H1 (cell line): ENCODE data around the gene PNLIP. TPM values are rescaled to one million over a fixed set of nuclear protein-coding genes. Genes with fewer than 3 reads are reported as not detected.

Experiments
- CTCF ChIA-PET: fragments of 300-600 bp; sonication (Branson Sonifier 250); formaldehyde crosslinking; loops from one replicate; lab custom pipeline; 2021; ENCODE audit not compliant: partially characterized antibody; lab: Charles Lee
- POLR2A ChIA-PET: fragments of 300-600 bp; sonication (Branson Sonifier 250); formaldehyde crosslinking; loops from one replicate; lab custom pipeline; 2021; ENCODE audit warnings: inconsistent platforms; ENCODE audit not compliant: partially characterized antibody; lab: Charles Lee
- DNase-seq, 2 experiments: peaks; one replicate each; pipeline versions ENCODE4 v3.0.0 to v3.0.0-alpha.2; 2010 to 2022; ENCODE audit warnings: low spot score in 2 of 2, low read depth in 1 of 2, mixed read lengths in 1 of 2
- FAIRE-seq: peaks from 2 replicates; lab custom pipeline; 2011; peaks lifted over from hg19 to GRCh38; lab: Jason Lieb, UNC
- H2AFZ ChIP-seq: 2 replicates; pipeline ENCODE4 v1.8.1; 2012; ENCODE audit warnings: low read length, inconsistent platforms
- H2AK5ac ChIP-seq: 2 replicates; pipeline ENCODE4 v1.6.1; 2013; ENCODE audit warnings: low read depth, low read length
- H2BK120ac ChIP-seq: replicated peaks from 2 replicates; pipeline ENCODE3; 2013; ENCODE audit warnings: low read depth, low read length, inconsistent platforms
- H2BK12ac ChIP-seq: 2 replicates; pipeline ENCODE4 v1.6.1; 2013; ENCODE audit warnings: low read depth, low read length
- H2BK15ac ChIP-seq: 2 replicates; pipeline ENCODE4 v1.6.1; 2013; ENCODE audit warnings: low read length
- H2BK20ac ChIP-seq: 2 replicates; pipeline ENCODE4 v1.6.1; 2013; ENCODE audit warnings: low read length
- H2BK5ac ChIP-seq: 2 replicates; pipeline ENCODE4 v1.6.1; 2013; ENCODE audit warnings: low read depth, low read length
- H3K14ac ChIP-seq: 2 replicates; pipeline ENCODE4 v1.6.1; 2013; ENCODE audit warnings: inconsistent platforms; ENCODE audit not compliant: insufficient read length
- H3K18ac ChIP-seq: 2 replicates; pipeline ENCODE4 v1.6.1; 2013; ENCODE audit warnings: low read length; ENCODE audit errors: extremely low read depth
- H3K23ac ChIP-seq: 2 replicates; pipeline ENCODE4 v1.6.1; 2013; ENCODE audit warnings: inconsistent platforms; ENCODE audit not compliant: insufficient read length
- H3K23me2 ChIP-seq: 2 replicates; pipeline ENCODE4 v1.6.1; 2013; ENCODE audit warnings: low read depth, low read length
- H3K27ac ChIP-seq: 2 replicates; pipeline ENCODE4 v1.6.1; 2011; ENCODE audit warnings: low read depth, low read length, inconsistent platforms
- H3K27me3 ChIP-seq, 4 experiments: replicated peaks in 1 of 4; 1 replicate in 1 of 4; 2 replicates in 3 of 4; pipeline versions ENCODE4 v1.6.1 to v1.8.1; 2011 to 2013; ENCODE audit warnings: low read length in 3 of 4, mild to moderate bottlenecking in 3 of 4, inconsistent platforms in 2 of 4, mixed read lengths in 2 of 4, moderate library complexity in 1 of 4; ENCODE audit not compliant: control insufficient read depth in 3 of 4, insufficient read depth in 3 of 4; ENCODE audit errors: extremely low read depth in 1 of 4
- H3K36me3 ChIP-seq, 4 experiments: 2 replicates each; pipeline versions ENCODE4 v1.6.1 to v1.8.1; 2011 to 2013; ENCODE audit warnings: mild to moderate bottlenecking in 4 of 4, low read length in 3 of 4, moderate library complexity in 2 of 4, control low read depth in 1 of 4, inconsistent platforms in 1 of 4; ENCODE audit not compliant: insufficient read depth in 4 of 4, control insufficient read depth in 2 of 4
- H3K4ac ChIP-seq: replicated peaks from 2 replicates; pipeline ENCODE3; 2013; ENCODE audit warnings: low read length, low read depth, mixed read lengths, inconsistent platforms; ENCODE audit not compliant: insufficient read length
- H3K4me1 ChIP-seq, 4 experiments: replicated peaks in 1 of 4; 1 replicate in 1 of 4; 2 replicates in 3 of 4; pipeline versions ENCODE4 v1.6.1 to v1.8.1; 2011 to 2013; ENCODE audit warnings: low read length in 3 of 4, inconsistent platforms in 2 of 4, mixed read lengths in 1 of 4; ENCODE audit not compliant: insufficient read depth in 4 of 4, control insufficient read depth in 3 of 4
- H3K4me2 ChIP-seq, 2 experiments: 2 replicates each; pipeline versions ENCODE4 v1.6.1 to v1.8.1; 2011 to 2013; ENCODE audit warnings: low read depth in 2 of 2, low read length in 2 of 2, control low read depth in 1 of 2, inconsistent platforms in 1 of 2, mild to moderate bottlenecking in 1 of 2; ENCODE audit not compliant: insufficient read depth in 1 of 2
- H3K4me3 ChIP-seq, 4 experiments: fragments of 200-600, 300-600 bp in 1 of 4; sonication (generic), shearing (Covaris generic), sonication (Bioruptor Twin) in 1 of 4; 2 replicates each; pipeline versions ENCODE4 v1.5.1 to v1.8.1; 2011 to 2016; ENCODE audit warnings: low read length in 4 of 4, low read depth in 3 of 4, control low read depth in 2 of 4, inconsistent platforms in 2 of 4, mild to moderate bottlenecking in 2 of 4, mixed read lengths in 1 of 4, moderate library complexity in 1 of 4; ENCODE audit not compliant: insufficient read depth in 2 of 4; ENCODE audit errors: extremely low read depth in 1 of 4
- H3K56ac ChIP-seq: replicated peaks from 2 replicates; pipeline ENCODE3; 2013; ENCODE audit warnings: low read depth, mild to moderate bottlenecking, mixed read lengths, low read length, inconsistent platforms; ENCODE audit not compliant: insufficient read length
- H3K79me1 ChIP-seq: 2 replicates; pipeline ENCODE4 v1.6.1; 2013; ENCODE audit warnings: low read depth, low read length, control low read depth
- H3K79me2 ChIP-seq, 2 experiments: 2 replicates each; pipeline versions ENCODE4 v1.6.1 to v1.8.1; 2012 to 2013; ENCODE audit warnings: low read length in 2 of 2, mild to moderate bottlenecking in 2 of 2, inconsistent platforms in 1 of 2; ENCODE audit not compliant: insufficient read depth in 2 of 2, control insufficient read depth in 1 of 2
- H3K9ac ChIP-seq, 4 experiments: replicated peaks in 1 of 4; 1 replicate in 1 of 4; 2 replicates in 3 of 4; pipeline versions ENCODE4 v1.6.1 to v1.8.1; 2011 to 2013; ENCODE audit warnings: low read depth in 3 of 4, low read length in 3 of 4, control low read depth in 2 of 4, mild to moderate bottlenecking in 2 of 4, moderate library complexity in 2 of 4, inconsistent platforms in 1 of 4; ENCODE audit errors: extremely low read depth in 1 of 4
- H3K9me3 ChIP-seq, 2 experiments: 2 replicates each; pipeline versions ENCODE4 v1.6.1 to v1.8.1; 2012 to 2013; ENCODE audit warnings: mild to moderate bottlenecking in 2 of 2, moderate library complexity in 2 of 2, control low read depth in 1 of 2, inconsistent platforms in 1 of 2, low read depth in 1 of 2, low read length in 1 of 2, mixed read lengths in 1 of 2; ENCODE audit not compliant: insufficient read depth in 2 of 2
- H4K20me1 ChIP-seq, 2 experiments: replicated peaks in 1 of 2; 2 replicates each; pipeline versions ENCODE3 to v1.8.1; 2011 to 2013; ENCODE audit warnings: inconsistent platforms in 2 of 2, low read length in 2 of 2, mild to moderate bottlenecking in 1 of 2; ENCODE audit not compliant: insufficient read depth in 2 of 2, control insufficient read depth in 1 of 2
- H4K5ac ChIP-seq: 2 replicates; pipeline ENCODE4 v1.6.1; 2013; ENCODE audit warnings: low read length, low read depth, mixed read lengths, inconsistent platforms; ENCODE audit not compliant: insufficient read length
- H4K8ac ChIP-seq: 2 replicates; pipeline ENCODE4 v1.8.0; 2013; ENCODE audit warnings: mild to moderate bottlenecking, moderate library complexity, low read length, inconsistent platforms; ENCODE audit not compliant: insufficient read depth; ENCODE audit errors: extremely low read depth
- H4K91ac ChIP-seq: replicated peaks from 2 replicates; pipeline ENCODE3; 2013; ENCODE audit warnings: low read length, mixed read lengths, inconsistent platforms; ENCODE audit not compliant: insufficient read length
- CBX5 ChIP-seq: fragments of 300-800, 300-1000 bp; sonication (generic); IDR thresholded peaks from 2 replicates; pipeline ENCODE4 v1.7.1; 2016; ENCODE audit warnings: antibody characterized with exemption, low read length, low read depth
- CHD2 ChIP-seq: IDR thresholded peaks from 2 replicates; pipeline ENCODE4 v1.6.1; 2012; ENCODE audit warnings: low read length, improper control_type of control experiment
- CREB1 ChIP-seq: IDR thresholded peaks from 2 replicates; pipeline ENCODE4 v1.6.1; 2012; ENCODE audit warnings: inconsistent platforms
- EGR1 ChIP-seq: IDR thresholded peaks from 2 replicates; pipeline ENCODE4 v1.6.1; 2011; ENCODE audit warnings: low read depth, low read length, borderline replicate concordance
- GTF2F1 ChIP-seq: IDR thresholded peaks from 2 replicates; pipeline ENCODE4 v1.6.1; 2012; ENCODE audit warnings: low read depth, low read length, improper control_type of control experiment, borderline replicate concordance
- POLR2A ChIP-seq, 2 experiments: IDR thresholded peaks; 1 replicate in 1 of 2; 2 replicates in 1 of 2; pipeline ENCODE4 v1.6.1; 2011; ENCODE audit warnings: low read depth in 2 of 2, low read length in 2 of 2, mild to moderate bottlenecking in 2 of 2; ENCODE audit errors: control extremely low read depth in 1 of 2
- RBBP5 ChIP-seq: IDR thresholded peaks from 2 replicates; pipeline ENCODE4 v1.7.1; 2012; ENCODE audit warnings: low read depth, mild to moderate bottlenecking, inconsistent platforms, low read length, moderate library complexity, borderline replicate concordance
- SIRT6 ChIP-seq: IDR thresholded peaks from one replicate; pipeline ENCODE4 v1.7.1; 2012; ENCODE audit warnings: low read length, inconsistent platforms
- SP4 ChIP-seq: IDR thresholded peaks from 2 replicates; pipeline ENCODE4 v1.6.1; 2012; ENCODE audit warnings: low read length, inconsistent platforms
- WGBS, 2 experiments: shearing (Covaris generic) in 1 of 2; methylation state at CpG; one replicate each; pipeline versions ENCODE4 v1.1.6 to v1.1.7; 2013 to 2015; ENCODE audit warnings: low lambda C conversion rate in 2 of 2, mixed read lengths in 2 of 2, inconsistent platforms in 1 of 2, low coverage in 1 of 2, missing lambda C conversion rate in 1 of 2; ENCODE audit not compliant: insufficient replicate concordance in 2 of 2, insufficient coverage in 1 of 2, insufficient read length in 1 of 2; ENCODE audit errors: extremely low coverage in 1 of 2, missing lambda C conversion rate in 1 of 2; 5-methylcytosine and 5-hydroxymethylcytosine counted together
- polyA plus RNA-seq, 7 experiments: library from polyadenylated mRNA; depleted of rRNA in 3 of 7; stranded (reverse) in 5 of 7; unstranded in 2 of 7; fragments of >200 nt in 5 of 7; fragments of 200-250 nt in 2 of 7; gene quantifications; 1 replicate in 5 of 7; 2 replicates in 1 of 7; 4 replicates in 1 of 7; pipeline versions ENCODE4 v1.2.1 to v1.2.3, GENCODE V29; 2011 to 2013; ENCODE audit warnings: missing spikeins in 2 of 7, mixed read lengths in 2 of 7
- total RNA-seq: library from RNA; stranded (reverse); fragmentation: NEBNext Ultra II Directional; extraction: Animal tissue kit (Norgen Biotek cat#: 25700); gene quantifications from 2 replicates; pipeline ENCODE4 v1.2.1, GENCODE V29; 2021

The PNLIP gene
- total and polyA plus RNA-seq, 2 of the 8 experiments (the other 6 are each of a cell fraction or from before 2014, with no cell fraction given): not detected

- POLR2A ChIA-PET: no interaction called here
- no peak for FAIRE-seq
- 82% methylated on average over 5 of the region's 5 CpGs; no CpG with 5 or more reads in 1 of the 2 experiments for WGBS, 2 experiments
These were observed 51.8 kb downstream of the PNLIP start for GRCh38 chr10:116597543-116597942.

More at GRCh38 chr10:116597543-116597942, 51.8 kb downstream of the PNLIP start:
- H2BK120ac ChIP-seq: no peak overlapping the region
- no peak overlapping the region for H4K5ac ChIP-seq
- no peaks in the 10 kb centered on the region for H3K79me1 ChIP-seq
- no peak overlapping the region for H3K18ac ChIP-seq
- CTCF ChIA-PET: interaction anchor here (1.1 to 1.3 kb wide), 2 partner anchors 62 to 75 kb away, joined by 3 to 4 read pairs; no protein-coding TSS in a partner anchor
- H2BK5ac ChIP-seq: no peak overlapping the region
- H3K36me3 ChIP-seq: no peaks in the 10 kb centered on the region
- no peaks in the 10 kb centered on the region for H3K23me2 ChIP-seq
- H3K4ac ChIP-seq: no peak overlapping the region
- H4K91ac ChIP-seq: no peak overlapping the region
- H2BK20ac ChIP-seq: no peak overlapping the region
- no peak overlapping the region for H3K4me2 ChIP-seq
- H4K20me1 ChIP-seq: no peaks in the 10 kb centered on the region
- no peak overlapping the region for H2AFZ ChIP-seq
- no peak for TF ChIP-seq CREB1
- no peak for TF ChIP-seq RBBP5
- TF ChIP-seq SP4: no peak
- TF ChIP-seq SIRT6: no peak
- no peak for TF ChIP-seq GTF2F1
- TF ChIP-seq CHD2: no peak
- no peak for TF ChIP-seq POLR2A (IDR thresholded peaks at IDR 0.05; ENCODE audit: control extremely low read depth in 1 of 2, low read depth in 2 of 2, low read length in 2 of 2)
- no peak for TF ChIP-seq CBX5
- no peak for TF ChIP-seq EGR1
- no peak overlapping the region for H3K56ac ChIP-seq
- H3K14ac ChIP-seq: no peak overlapping the region
- peaks cover 0 to 5% (median 0%) of the 10 kb centered on the region in 4 experiments; a peak in 1 of 7 replicates for H3K4me1 ChIP-seq
- H3K27me3 ChIP-seq: no peaks in the 10 kb centered on the region
- no peak overlapping the region for H3K23ac ChIP-seq
- H2BK12ac ChIP-seq: no peak overlapping the region
- H3K79me2 ChIP-seq: no peaks in the 10 kb centered on the region
- H3K9me3 ChIP-seq: no peaks in the 10 kb centered on the region
- H4K8ac ChIP-seq: no peak overlapping the region
- H2BK15ac ChIP-seq: no peak overlapping the region
- H3K9ac ChIP-seq: no peak overlapping the region
- DNase-seq: no peak
- H3K4me3 ChIP-seq: no peak overlapping the region
- H3K27ac ChIP-seq: no peak overlapping the region
- no peak overlapping the region for H2AK5ac ChIP-seq
